Measurements from ENCODE around the gene LARGE1. TPM values are rescaled to one million over a fixed set of nuclear protein-coding genes. Genes with fewer than 3 reads are reported as not detected.
A peak's percentile ranks its signal among the peaks of the same experiment; 100 is the strongest.

The LARGE1 gene
- total and polyA plus RNA-seq, 10 donors, result 1.9 to 35.8 (median 22.8) TPM

GRCh38 chr22:33854724-33855123 lies 65.6 kb downstream of the LARGE1 start:
- no peak for TF ChIP-seq CTCF (IDR thresholded peaks at IDR 0.05 in 8 of 11, conservative IDR thresholded peaks at IDR 0.05 in 3 of 11)
- no peak for TF ChIP-seq POLR2A (IDR thresholded peaks at IDR 0.05)
- TF ChIP-seq POLR2AphosphoS5 (IDR thresholded peaks at IDR 0.05), result no peak
- no peaks in the 10 kb centered on the region for H3K27me3 ChIP-seq (replicated peaks in 1 of 7)
- peak overlapping the region in 2 of 8 donors; percentile 72 to 79 for H3K27ac ChIP-seq
- intact Hi-C loops (cut with DNase I; ENCODE audit: low total_unique reads), result no loop called here
- peaks cover 0 to 7% (median 0%) of the 10 kb centered on the region in 8 donors for H3K9me3 ChIP-seq
- H3K4me3 ChIP-seq, result no peak overlapping the region
- H3K4me1 ChIP-seq, result peaks cover 0 to 34% (median 15%) of the 10 kb centered on the region in 6 donors
- DNase-seq, result no peak
- H3K36me3 ChIP-seq, result no peaks in the 10 kb centered on the region
- 93 to 98% (median 97%) methylated on average over 11 of the region's 11 CpGs for WGBS, 5 donors

GRCh38 chr22:33853200-33854097 lies 66.8 kb downstream of the LARGE1 start:
- DNase-seq, result peak; percentile 84

GRCh38 chr22:33851821-33852384 lies 68.4 kb downstream of the LARGE1 start:
- 70 to 85% (median 79%) methylated on average over 5 of the region's 5 CpGs for WGBS, 5 donors
- no peak for TF ChIP-seq POLR2A (IDR thresholded peaks at IDR 0.05)
- no peak for TF ChIP-seq POLR2AphosphoS5 (IDR thresholded peaks at IDR 0.05)
- no peak for TF ChIP-seq CTCF (IDR thresholded peaks at IDR 0.05 in 8 of 11, conservative IDR thresholded peaks at IDR 0.05 in 3 of 11)
- no peaks in the 10 kb centered on the region for H3K27me3 ChIP-seq (replicated peaks in 1 of 7)
- peaks cover 0 to 18% (median 8%) of the 10 kb centered on the region in 8 donors for H3K9me3 ChIP-seq
- peaks cover 0 to 34% (median 15%) of the 10 kb centered on the region in 6 donors for H3K4me1 ChIP-seq
- intact Hi-C loops (cut with DNase I; ENCODE audit: low total_unique reads), result no loop called here
- no peak overlapping the region for H3K27ac ChIP-seq
- no peak for DNase-seq
- H3K36me3 ChIP-seq, result no peaks in the 10 kb centered on the region
- H3K4me3 ChIP-seq, result no peak overlapping the region

More at GRCh38 chr22:33853200-33854097, 66.8 kb downstream of the LARGE1 start:
- no peak for TF ChIP-seq POLR2A (IDR thresholded peaks at IDR 0.05)
- peak in 2 of 3 donors; percentile 42 to 43 for TF ChIP-seq POLR2AphosphoS5 (IDR thresholded peaks at IDR 0.05)
- TF ChIP-seq CTCF (IDR thresholded peaks at IDR 0.05 in 8 of 11, conservative IDR thresholded peaks at IDR 0.05 in 3 of 11), result no peak
- Histone ChIP-seq H3K36me3 (no peaks in the 10 kb centered on the region), H3K27me3 (replicated peaks in 1 of 7) (no peaks in the 10 kb centered on the region), H3K4me1 (peaks cover 0 to 34% (median 15%) of the 10 kb centered on the region in 6 donors), H3K4me3 (peak overlapping the region; percentile 2 to 69 (median 28)), H3K27ac (peak overlapping the region in 7 of 8 donors; percentile 19 to 80 (median 72)), H3K9me3 (peaks cover 0 to 7% (median 0%) of the 10 kb centered on the region in 8 donors)
- intact Hi-C loops (cut with DNase I; ENCODE audit: low total_unique reads), result no loop called here
- 24 to 37% (median 26%) methylated on average over 9 of the region's 9 CpGs for WGBS, 5 donors

GRCh38 chr22:33851240-33851639 lies 69.0 kb downstream of the LARGE1 start:
- Histone ChIP-seq H3K4me3 (no peak overlapping the region), H3K36me3 (no peaks in the 10 kb centered on the region), H3K4me1 (peaks cover 0 to 34% (median 15%) of the 10 kb centered on the region in 6 donors), H3K27me3 (replicated peaks in 1 of 7) (no peaks in the 10 kb centered on the region), H3K9me3 (peaks cover 0 to 25% (median 15%) of the 10 kb centered on the region in 8 donors), H3K27ac (no peak overlapping the region)
- 84 to 90% (median 87%) methylated on average over 5 of the region's 5 CpGs for WGBS, 5 donors
- no peak for DNase-seq
- intact Hi-C loops (cut with DNase I; ENCODE audit: low total_unique reads), result no loop called here
- TF ChIP-seq POLR2AphosphoS5 (IDR thresholded peaks at IDR 0.05) (no peak), CTCF (IDR thresholded peaks at IDR 0.05 in 8 of 11, conservative IDR thresholded peaks at IDR 0.05 in 3 of 11) (no peak), POLR2A (IDR thresholded peaks at IDR 0.05) (no peak)
